Ectodermal cell (in vitro differentiated cells): ENCODE data around the gene TTC33. TPM values are rescaled to one million over a fixed set of nuclear protein-coding genes. Genes with fewer than 3 reads are reported as not detected.
"Not testable (repeated sequence)": the region's sequence is repeated elsewhere in the genome, so short reads cannot be mapped to it uniquely, and the experiment has no call there.

Source experiments
- H3K27ac ChIP-seq: 2 replicates; pipeline ENCODE4 v1.7.0; 2013; ENCODE audit warnings: mild to moderate bottlenecking, low read depth, low read length; ENCODE audit not compliant: insufficient read depth, poor library complexity, severe bottlenecking
- H3K27me3 ChIP-seq: 2 replicates; pipeline ENCODE4 v1.7.0; 2013; ENCODE audit warnings: mild to moderate bottlenecking, low read length; ENCODE audit not compliant: insufficient read depth, control insufficient read depth, poor library complexity, severe bottlenecking
- H3K36me3 ChIP-seq: one replicate; pipeline ENCODE4 v1.7.0; 2013; ENCODE audit warnings: low read length; ENCODE audit not compliant: control insufficient read depth, insufficient read depth
- H3K4me1 ChIP-seq: one replicate; pipeline ENCODE4 v1.7.0; 2013; ENCODE audit warnings: low read length; ENCODE audit not compliant: control insufficient read depth, insufficient read depth
- H3K4me3 ChIP-seq: 2 replicates; pipeline ENCODE4 v1.7.0; 2013; ENCODE audit warnings: low read depth, low read length, control low read depth; ENCODE audit not compliant: insufficient read depth
- H3K9me3 ChIP-seq: 2 replicates; pipeline ENCODE4 v1.7.0; 2013; ENCODE audit warnings: mild to moderate bottlenecking, low read length, moderate library complexity; ENCODE audit not compliant: control insufficient read depth
- WGBS, 2 experiments: methylation state at CpG; one replicate each; pipeline ENCODE4 v1.1.7; 2013; ENCODE audit warnings: missing lambda C conversion rate in 2 of 2; 5-methylcytosine and 5-hydroxymethylcytosine counted together
- polyA plus RNA-seq, 4 experiments: library from polyadenylated mRNA; stranded (reverse); fragments of 50-300 nt; gene quantifications; one replicate each; pipeline ENCODE4 v1.2.3, GENCODE V29; 2013

TTC33 gene, protein sequence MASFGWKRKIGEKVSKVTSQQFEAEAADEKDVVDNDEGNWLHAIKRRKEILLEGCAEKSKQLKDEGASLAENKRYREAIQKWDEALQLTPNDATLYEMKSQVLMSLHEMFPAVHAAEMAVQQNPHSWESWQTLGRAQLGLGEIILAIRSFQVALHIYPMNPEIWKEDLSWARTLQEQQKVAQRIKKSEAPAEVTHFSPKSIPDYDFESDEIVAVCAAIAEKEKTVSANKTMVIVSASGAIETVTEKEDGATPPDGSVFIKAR
- 23.9 TPM for polyA plus RNA-seq (2013, experiment 1 of 4)
- 21.7 TPM for polyA plus RNA-seq (2013, experiment 2 of 4)
- 19.5 TPM for polyA plus RNA-seq (2013, experiment 3 of 4)
- 23.0 TPM for polyA plus RNA-seq (2013, experiment 4 of 4)

DNA sequence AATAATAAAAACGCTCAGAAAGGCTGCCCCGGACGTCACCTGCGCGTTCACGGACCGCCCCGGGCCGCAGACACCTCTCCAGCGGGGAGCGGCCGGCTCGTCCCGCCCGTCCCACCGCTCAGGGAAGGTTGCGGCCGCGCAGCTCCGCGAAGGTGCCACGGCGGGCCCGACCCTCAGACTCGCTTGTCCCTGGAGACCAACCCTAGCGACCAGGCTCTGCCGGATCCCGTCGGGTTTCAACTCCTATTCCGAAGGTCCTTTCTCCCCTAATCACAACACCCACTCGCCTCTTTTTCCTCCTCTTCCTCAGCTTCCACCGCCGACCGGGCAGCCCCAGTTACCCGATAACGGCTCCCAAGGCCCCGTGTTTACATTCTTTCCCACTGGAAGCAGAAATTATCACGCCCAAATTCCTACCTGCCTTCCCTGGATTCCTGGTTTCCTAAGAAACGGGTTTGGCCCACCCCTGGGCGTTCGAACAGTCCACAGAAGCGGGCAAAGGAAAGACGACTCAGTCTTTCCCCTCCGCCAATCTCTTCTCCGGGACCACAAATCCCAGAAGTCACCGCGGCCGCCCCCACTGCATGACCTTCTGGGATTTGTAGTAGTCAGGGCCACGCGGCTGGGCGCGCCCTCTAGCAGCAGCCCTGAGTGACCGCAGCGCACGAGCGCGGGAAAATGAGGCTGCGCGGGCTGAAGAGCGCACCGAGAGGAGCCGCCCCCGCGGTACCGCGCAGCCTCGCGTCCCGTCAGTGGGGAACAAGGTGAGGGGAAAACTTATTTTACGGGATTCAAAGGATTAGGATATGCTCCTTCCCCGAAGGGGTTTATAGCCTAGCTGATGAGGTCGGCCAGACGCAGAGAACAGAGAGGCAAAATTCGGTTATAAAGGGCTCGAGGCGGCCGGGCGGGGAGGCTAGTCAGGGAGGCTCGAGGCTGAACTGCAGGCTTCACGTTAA is at the start of gene TTC33:
Gene TTC33 (minus strand): TSS at position 555 of the 959 bp plus-strand sequence. CDS start 8,943 bp downstream, outside the sequence.
- Histone ChIP-seq H3K36me3 (peaks cover 4% of the 10 kb centered on the region), H3K4me3 (peak within 1 kb of the TSS; percentile 69), H3K27ac (peak within 1 kb of the TSS; percentile 83), H3K4me1 (no peaks in the 10 kb centered on the region), H3K27me3 (no peaks in the 10 kb centered on the region), H3K9me3 (no peaks in the 10 kb centered on the region)
- WGBS, 2 experiments: 10% methylated on average over 80 of the region's 80 CpGs

DNA sequence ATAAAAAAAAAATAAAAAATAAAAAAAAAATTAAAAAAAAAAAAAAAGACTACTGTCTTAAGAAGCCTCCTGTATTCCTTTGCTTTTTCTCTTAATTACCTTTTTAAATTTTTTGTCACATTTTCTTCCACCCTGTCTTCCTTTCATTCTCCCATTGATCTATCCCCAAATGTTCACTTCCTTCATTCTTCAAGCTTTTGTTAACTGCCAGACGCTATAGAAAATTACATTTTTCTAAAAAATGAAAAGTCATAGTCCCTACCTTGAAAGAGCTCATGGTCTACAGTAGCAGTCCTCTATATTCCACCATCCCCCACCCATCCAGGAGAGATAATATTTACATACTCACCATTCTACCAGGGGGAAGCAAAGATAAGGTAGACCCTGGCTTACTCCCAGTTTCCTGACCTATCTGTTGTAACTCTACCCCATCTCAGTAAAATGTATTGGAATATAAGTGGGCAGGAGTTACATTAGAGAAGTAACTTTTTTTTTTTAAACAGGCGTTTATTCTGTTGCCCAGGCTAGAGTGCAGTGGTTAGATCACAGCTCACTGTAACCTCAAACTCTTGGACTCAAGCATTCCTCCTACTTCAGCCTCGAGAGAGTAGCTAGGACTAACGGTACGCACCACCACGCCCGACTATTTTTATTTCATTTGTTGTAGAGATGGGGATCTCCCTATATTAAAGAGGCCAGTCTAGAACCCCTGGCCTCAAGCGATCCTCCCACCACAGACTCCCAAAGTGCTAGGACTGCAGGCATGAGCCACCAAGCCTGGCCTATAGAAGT is 46.2 kb upstream of the TTC33 start:
- H3K9me3 ChIP-seq: no peaks in the 10 kb centered on the region
- H3K27ac ChIP-seq: no peak overlapping the region
- 86 to 93% methylated on average over 5 to 8 of the region's 8 CpGs for WGBS, 2 experiments
- no peak overlapping the region for H3K4me3 ChIP-seq
- H3K36me3 ChIP-seq: no peaks in the 10 kb centered on the region
- no peaks in the 10 kb centered on the region for H3K27me3 ChIP-seq
- peaks cover 6% of the 10 kb centered on the region for H3K4me1 ChIP-seq

DNA sequence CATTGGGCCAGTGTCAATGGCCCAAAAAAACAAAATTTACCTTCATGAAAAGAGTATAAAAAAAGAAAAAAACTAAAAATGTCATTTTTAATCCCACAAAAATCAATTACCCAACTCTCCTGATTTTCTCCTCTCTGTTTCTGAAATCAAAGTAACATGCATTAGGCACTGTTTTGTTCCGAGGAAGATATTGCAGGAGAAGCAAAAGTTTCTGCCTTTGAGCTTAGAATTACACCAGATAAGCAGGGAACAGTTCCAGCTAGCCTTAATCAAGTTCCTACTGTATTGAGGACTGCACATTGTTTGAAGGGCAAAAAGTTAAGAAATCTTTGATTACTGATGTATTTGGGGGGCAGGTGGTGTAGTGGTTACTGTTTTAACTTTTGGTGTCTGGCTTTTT is 43.5 kb upstream of the TTC33 start:
- H3K4me3 ChIP-seq: peak overlapping the region; percentile 78
- H3K36me3 ChIP-seq: no peaks in the 10 kb centered on the region
- H3K27ac ChIP-seq: no peak overlapping the region
- 0% methylated on average over 1 of the region's 1 CpG for WGBS, 2 experiments
- no peaks in the 10 kb centered on the region for H3K9me3 ChIP-seq
- peaks cover 10% of the 10 kb centered on the region for H3K4me1 ChIP-seq
- no peaks in the 10 kb centered on the region for H3K27me3 ChIP-seq

DNA sequence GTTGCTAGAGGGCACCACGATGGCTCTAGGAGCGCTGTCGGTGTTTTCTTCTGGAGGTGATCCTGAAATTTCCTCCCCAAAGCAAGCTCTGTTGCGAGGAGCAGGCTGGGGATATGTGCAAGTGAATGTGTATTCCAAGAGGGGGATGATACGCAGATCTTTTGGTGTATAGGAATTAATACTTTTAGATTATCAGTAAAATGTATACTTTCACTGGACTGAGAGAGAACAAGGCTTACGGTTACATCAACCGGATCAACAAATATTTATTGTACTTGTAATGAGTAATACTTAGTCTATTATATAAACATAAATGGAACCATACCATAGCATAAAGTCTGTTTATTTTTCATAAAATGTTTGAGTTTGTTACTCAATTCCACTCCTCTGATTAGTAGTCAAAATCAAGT is 43.0 kb upstream of the TTC33 start:
- Histone ChIP-seq H3K27ac (peak overlapping the region; percentile 87), H3K4me1 (peaks cover 10% of the 10 kb centered on the region)
- WGBS, 2 experiments: 0 to 1% methylated on average over 5 of the region's 7 CpGs

DNA sequence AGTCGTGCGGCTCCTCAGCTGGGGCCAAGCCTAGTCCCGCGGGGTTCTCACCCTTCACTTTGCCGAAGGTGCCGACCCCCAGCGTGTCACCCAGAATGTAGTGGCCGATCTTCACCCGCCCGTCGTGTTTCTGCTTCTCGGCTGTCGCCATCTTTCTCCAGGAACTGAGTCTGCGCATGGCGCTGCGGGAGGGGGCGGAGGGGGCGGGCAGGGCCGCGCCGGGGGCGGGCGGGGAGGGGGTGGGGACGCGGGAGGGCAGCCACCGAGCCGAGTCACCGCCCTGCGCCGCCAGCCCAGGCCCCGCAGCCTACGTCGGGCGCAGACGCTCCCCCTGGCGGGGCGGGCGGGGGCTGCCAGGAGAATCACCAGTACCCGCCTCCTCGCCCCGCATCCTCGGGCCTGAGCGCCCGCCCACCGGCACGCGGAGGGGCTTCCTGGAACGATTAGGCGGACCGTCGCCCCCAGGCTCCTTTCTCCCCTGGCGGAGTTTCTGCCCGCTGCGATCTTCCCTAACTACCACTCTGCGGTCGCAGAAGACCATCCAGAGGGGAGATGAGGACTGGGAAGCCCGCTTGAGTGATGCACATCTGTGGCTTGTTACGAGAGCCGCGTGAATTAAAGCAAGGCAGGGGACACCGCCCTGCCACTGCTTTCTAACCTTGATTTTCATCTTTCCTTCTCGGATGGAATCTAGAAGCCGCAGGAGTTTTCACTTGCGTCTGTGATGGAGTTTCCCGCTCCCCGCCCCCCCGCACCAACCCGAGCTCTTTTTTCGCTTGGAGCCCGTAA is 42.4 kb upstream of the TTC33 start, which contains the start of gene PRKAA1:
Gene PRKAA1 (minus strand): TSS at position 363 of the 789 bp plus-strand sequence. CDS start 185 bp downstream, at position 178.
- Histone ChIP-seq H3K4me1 (peaks cover 10% of the 10 kb centered on the region), H3K36me3 (no peaks in the 10 kb centered on the region), H3K27me3 (no peaks in the 10 kb centered on the region), H3K4me3 (peak within 1 kb of the TSS; percentile 78), H3K9me3 (no peaks in the 10 kb centered on the region), H3K27ac (peak within 1 kb of the TSS; percentile 92)
- WGBS, 2 experiments: 0% methylated on average over 70 of the region's 70 CpGs

More for the DNA sequence above, 43.0 kb upstream of the TTC33 start:
- Histone ChIP-seq H3K27me3 (no peaks in the 10 kb centered on the region), H3K4me3 (peak overlapping the region; percentile 78), H3K9me3 (no peaks in the 10 kb centered on the region), H3K36me3 (no peaks in the 10 kb centered on the region)

DNA sequence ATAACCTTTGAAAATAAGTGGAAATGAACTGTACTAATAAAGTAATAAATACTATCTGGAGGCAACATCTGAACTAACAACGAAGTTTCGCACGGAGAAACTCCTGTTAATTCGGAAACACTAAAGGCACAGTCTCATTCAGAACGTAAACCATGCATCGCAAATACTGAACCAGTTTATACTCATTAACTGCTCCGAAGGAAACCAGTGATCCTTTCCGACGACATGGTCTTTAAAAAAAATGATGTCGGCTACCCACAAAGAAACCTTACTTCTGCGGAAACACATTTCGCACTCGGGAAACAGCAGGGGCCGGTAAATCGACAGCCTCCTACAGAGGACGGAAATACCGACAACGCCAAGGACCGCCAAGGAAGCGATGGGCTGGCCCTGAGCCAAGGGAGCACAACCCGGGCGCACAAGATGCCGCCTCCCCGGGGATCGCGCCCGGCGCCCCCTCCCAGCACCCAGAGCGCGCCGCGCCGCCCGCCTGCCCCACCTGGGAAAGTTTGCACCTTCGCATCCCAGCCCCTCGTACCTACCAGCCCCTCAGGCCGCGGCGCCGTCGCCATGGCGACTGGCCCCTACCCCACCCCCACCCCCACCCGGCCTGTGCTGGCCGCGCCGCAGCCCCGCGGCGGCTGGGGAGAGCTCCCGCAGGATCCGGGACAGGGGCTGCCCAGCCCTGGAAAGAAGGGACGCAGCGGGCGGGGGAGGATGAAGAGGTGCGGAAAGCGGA is 41.7 kb upstream of the TTC33 start:
- Histone ChIP-seq H3K4me3 (peak overlapping the region; percentile 78), H3K4me1 (peaks cover 10% of the 10 kb centered on the region)
- 0% methylated on average over 55 to 56 of the region's 56 CpGs for WGBS, 2 experiments

DNA sequence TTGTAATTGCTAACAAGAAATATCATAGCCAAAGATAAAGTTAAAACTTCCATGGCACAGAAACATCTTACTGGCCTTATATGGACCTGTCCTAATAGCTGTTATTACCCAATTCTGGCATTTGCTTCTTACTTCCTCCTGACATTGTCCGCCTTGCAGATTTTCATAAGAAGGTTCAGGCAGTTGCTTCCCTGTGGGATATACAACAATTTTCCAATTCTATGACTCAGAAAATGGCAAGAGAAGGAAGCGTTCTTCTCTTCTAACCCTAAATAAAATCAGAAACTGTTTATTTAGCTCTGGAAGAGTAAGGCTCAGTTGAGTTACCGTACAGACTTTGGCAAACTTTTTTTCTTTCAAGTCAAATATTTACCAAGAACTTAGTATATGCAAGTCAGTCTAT is 40.7 kb upstream of the TTC33 start:
- Histone ChIP-seq H3K27me3 (no peaks in the 10 kb centered on the region), H3K9me3 (no peaks in the 10 kb centered on the region), H3K4me1 (peaks cover 10% of the 10 kb centered on the region), H3K36me3 (no peaks in the 10 kb centered on the region), H3K4me3 (peak overlapping the region; percentile 78), H3K27ac (no peak overlapping the region)
- 93 to 94% methylated on average over 3 of the region's 3 CpGs for WGBS, 2 experiments

More for the DNA sequence above, 41.7 kb upstream of the TTC33 start:
- H3K27me3 ChIP-seq: no peaks in the 10 kb centered on the region
- peak overlapping the region; percentile 92 for H3K27ac ChIP-seq
- H3K36me3 ChIP-seq: no peaks in the 10 kb centered on the region
- H3K9me3 ChIP-seq: no peaks in the 10 kb centered on the region

DNA sequence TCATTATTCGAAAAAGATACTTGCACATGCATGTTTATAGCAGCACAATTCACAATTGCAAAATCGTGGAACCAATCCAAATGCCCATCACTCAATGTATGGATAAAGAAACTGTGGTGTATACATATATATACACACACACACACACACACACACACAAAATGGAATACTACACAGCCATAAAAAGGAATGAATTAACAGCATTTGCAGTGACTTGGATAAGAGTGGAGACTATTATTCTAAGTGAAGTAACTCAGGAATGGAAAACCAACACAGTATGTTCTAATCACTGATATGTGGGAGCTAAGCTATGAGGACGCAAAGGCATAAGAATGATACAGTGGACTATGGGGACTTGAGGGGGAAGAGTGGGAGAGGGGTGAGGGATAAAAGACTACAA is 39.1 kb upstream of the TTC33 start:
- H3K4me3 ChIP-seq, H3K27me3 ChIP-seq, H3K9me3 ChIP-seq, H3K27ac ChIP-seq, H3K4me1 ChIP-seq, H3K36me3 ChIP-seq: not testable (repeated sequence)
- WGBS, 2 experiments: 82 to 100% methylated on average over 2 of the region's 3 CpGs

DNA sequence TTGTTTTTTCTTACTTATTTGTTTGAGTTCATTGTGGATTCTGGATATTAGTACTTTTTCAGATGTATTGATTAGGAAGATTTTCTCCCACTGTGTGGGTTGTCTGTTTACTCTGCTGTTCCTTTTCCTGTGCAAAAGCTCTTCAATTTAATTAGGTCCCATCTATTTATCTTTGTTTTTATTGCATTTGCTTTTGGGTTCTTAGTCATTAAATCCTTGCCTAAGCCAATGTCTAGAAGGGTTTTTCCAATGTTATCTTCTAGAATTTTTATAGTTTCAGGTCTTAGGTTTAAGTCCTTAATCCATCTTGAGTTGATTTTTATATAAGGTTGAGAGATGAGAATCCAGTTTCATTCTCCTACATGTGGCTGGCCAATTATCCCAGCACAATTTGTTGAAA is 38.6 kb upstream of the TTC33 start:
- not testable (repeated sequence) for H3K4me3 ChIP-seq, H3K27ac ChIP-seq, H3K4me1 ChIP-seq, H3K27me3 ChIP-seq, H3K36me3 ChIP-seq, H3K9me3 ChIP-seq
